Endothelial cell (in vitro differentiated cells): ENCODE results near the gene PLIN1. TPM values are rescaled to one million over a fixed set of nuclear protein-coding genes. Genes with fewer than 3 reads are reported as not detected.

Experiments used
- DNase-seq: peaks from one replicate; pipeline ENCODE4 v3.0.0; 2021; ENCODE audit warnings: low spot score
- H3K27ac Mint-ChIP-seq: one replicate; pipeline ENCODE4 v1.8.0; 2021; ENCODE audit warnings: mixed read lengths, inconsistent platforms; ENCODE audit not compliant: unreplicated experiment
- H3K27me3 Mint-ChIP-seq: one replicate; pipeline ENCODE4 v1.8.0; 2021; ENCODE audit warnings: mild to moderate bottlenecking, moderate library complexity, mixed read lengths, inconsistent platforms; ENCODE audit not compliant: unreplicated experiment
- H3K36me3 Mint-ChIP-seq: one replicate; pipeline ENCODE4 v1.8.0; 2021; ENCODE audit warnings: mild to moderate bottlenecking, low read depth, mixed read lengths, inconsistent platforms; ENCODE audit not compliant: unreplicated experiment
- H3K4me1 Mint-ChIP-seq: one replicate; pipeline ENCODE4 v1.8.0; 2021; ENCODE audit warnings: mild to moderate bottlenecking, mixed read lengths, inconsistent platforms; ENCODE audit not compliant: unreplicated experiment
- H3K4me3 Mint-ChIP-seq: one replicate; pipeline ENCODE4 v1.8.0; 2021; ENCODE audit warnings: mild to moderate bottlenecking, mixed read lengths, inconsistent platforms; ENCODE audit not compliant: unreplicated experiment
- H3K9me3 Mint-ChIP-seq: one replicate; pipeline ENCODE4 v1.8.0; 2021; ENCODE audit warnings: mixed read lengths, inconsistent platforms; ENCODE audit not compliant: unreplicated experiment
- total RNA-seq: library from RNA; stranded (reverse); fragmentation: NEBNext Ultra II Directional; extraction: Animal tissue kit (Norgen Biotek cat#: 25700); gene quantifications from one replicate; pipeline ENCODE4 v1.2.1, GENCODE V29; 2021; ENCODE audit not compliant: unreplicated experiment
- TF ChIP-seq, protein P1 (sequence below): fragments of 200-600 bp; sonication (generic); IDR thresholded peaks from one replicate; pipeline ENCODE4 v1.5.0; 2021; ENCODE audit warnings: antibody characterized with exemption; ENCODE audit not compliant: unreplicated experiment

The PLIN1 gene
- total RNA-seq, 1 donor from 2014 or later: 0.64 TPM

DNA sequence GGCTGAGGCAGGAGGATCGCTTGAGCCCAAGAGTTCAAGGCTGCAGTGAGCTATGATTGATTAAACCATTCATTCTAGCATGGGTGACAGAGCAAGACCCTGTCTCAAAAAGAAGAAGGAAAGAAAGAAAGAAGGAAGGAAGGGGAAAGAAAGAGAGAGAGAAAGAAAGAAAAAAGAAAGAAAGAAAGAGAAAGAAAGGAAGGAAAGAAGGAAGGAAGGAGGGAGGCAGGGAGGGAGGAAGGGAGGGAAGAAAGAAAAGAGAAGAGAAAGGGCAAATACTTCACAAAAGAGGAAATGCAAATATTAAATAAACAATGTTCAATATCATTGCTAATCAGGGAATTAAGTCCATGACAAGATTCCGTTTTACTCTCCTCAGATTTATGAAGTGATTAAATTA is 19.9 kb downstream of the PLIN1 start:
- Mint-ChIP-seq H3K27ac (no peak overlapping the region), H3K4me3 (no peak overlapping the region), H3K27me3 (peaks cover 13% of the 10 kb centered on the region), H3K9me3 (no peaks in the 10 kb centered on the region), H3K4me1 (peaks cover 15% of the 10 kb centered on the region), H3K36me3 (no peaks in the 10 kb centered on the region)
- DNase-seq: no peak
- TF ChIP-seq, protein P1, sequence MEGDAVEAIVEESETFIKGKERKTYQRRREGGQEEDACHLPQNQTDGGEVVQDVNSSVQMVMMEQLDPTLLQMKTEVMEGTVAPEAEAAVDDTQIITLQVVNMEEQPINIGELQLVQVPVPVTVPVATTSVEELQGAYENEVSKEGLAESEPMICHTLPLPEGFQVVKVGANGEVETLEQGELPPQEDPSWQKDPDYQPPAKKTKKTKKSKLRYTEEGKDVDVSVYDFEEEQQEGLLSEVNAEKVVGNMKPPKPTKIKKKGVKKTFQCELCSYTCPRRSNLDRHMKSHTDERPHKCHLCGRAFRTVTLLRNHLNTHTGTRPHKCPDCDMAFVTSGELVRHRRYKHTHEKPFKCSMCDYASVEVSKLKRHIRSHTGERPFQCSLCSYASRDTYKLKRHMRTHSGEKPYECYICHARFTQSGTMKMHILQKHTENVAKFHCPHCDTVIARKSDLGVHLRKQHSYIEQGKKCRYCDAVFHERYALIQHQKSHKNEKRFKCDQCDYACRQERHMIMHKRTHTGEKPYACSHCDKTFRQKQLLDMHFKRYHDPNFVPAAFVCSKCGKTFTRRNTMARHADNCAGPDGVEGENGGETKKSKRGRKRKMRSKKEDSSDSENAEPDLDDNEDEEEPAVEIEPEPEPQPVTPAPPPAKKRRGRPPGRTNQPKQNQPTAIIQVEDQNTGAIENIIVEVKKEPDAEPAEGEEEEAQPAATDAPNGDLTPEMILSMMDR: no peak

DNA sequence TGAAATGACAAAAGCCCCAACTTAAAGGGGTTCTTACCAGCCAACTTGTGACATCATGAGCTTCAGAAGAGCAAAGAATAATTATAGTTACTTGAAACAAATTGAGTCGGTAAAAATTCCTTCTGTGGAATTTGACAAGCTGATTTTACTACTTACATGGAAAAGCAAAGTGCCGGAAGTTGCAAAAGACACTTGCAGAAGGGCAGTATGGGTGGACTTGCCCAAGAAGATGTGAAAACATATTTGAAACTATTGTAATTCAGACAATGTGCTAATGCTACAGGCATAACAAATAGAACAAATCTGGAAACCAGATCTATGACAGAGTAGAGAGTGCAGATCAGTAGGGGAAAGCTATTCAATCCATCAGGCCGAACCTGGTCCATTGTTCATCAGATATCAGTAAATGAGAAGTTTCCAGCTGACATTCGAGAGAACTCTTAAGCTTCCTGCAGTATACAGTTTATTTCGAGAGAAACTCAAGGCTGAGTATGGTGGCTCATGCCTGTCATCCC is 21.4 kb downstream of the PLIN1 start:
- Mint-ChIP-seq H3K27ac (no peak overlapping the region), H3K36me3 (no peaks in the 10 kb centered on the region), H3K4me3 (no peak overlapping the region), H3K27me3 (peaks cover 14% of the 10 kb centered on the region), H3K4me1 (peaks cover 14% of the 10 kb centered on the region), H3K9me3 (no peaks in the 10 kb centered on the region)
- TF ChIP-seq, protein P1: no peak
- no peak for DNase-seq

DNA sequence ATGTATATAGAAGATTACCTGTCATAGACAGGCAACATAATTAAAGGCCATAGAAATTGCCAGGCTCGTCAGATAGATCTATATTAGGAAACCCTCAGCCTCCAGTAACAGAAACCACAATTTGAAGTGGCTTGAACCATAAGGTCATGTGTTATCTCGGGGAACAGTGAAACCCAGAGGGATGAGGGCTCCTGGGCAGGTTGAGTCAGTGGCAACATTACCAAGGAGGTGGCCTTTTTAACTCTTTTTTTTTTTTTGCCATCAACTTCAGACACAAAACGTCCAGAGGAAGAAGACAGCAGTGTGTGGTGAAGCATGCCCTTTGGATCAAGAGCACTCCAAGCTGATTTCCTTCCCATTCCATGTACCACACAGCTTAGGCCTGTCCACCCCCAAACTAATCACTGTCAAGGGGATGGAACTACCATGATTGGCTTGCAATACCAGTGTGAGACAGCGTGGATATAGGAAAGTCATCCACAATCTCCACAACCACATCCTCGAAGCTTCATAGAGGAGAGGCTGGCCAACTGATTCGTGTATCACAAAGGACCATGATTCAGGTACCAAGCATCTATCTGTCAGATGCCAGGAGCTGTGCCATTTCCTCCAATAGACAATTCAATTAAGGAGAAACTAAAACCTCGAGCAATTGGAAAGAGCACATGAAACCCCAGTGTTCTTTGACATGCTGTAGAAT is 22.9 kb downstream of the PLIN1 start:
- H3K27me3 Mint-ChIP-seq: peaks cover 11% of the 10 kb centered on the region
- peaks cover 11% of the 10 kb centered on the region for H3K4me1 Mint-ChIP-seq
- DNase-seq: no peak
- H3K27ac Mint-ChIP-seq: no peak overlapping the region
- H3K36me3 Mint-ChIP-seq: peaks cover 3% of the 10 kb centered on the region
- no peaks in the 10 kb centered on the region for H3K9me3 Mint-ChIP-seq
- TF ChIP-seq, protein P1: no peak
- H3K4me3 Mint-ChIP-seq: peak overlapping the region; percentile 83

DNA sequence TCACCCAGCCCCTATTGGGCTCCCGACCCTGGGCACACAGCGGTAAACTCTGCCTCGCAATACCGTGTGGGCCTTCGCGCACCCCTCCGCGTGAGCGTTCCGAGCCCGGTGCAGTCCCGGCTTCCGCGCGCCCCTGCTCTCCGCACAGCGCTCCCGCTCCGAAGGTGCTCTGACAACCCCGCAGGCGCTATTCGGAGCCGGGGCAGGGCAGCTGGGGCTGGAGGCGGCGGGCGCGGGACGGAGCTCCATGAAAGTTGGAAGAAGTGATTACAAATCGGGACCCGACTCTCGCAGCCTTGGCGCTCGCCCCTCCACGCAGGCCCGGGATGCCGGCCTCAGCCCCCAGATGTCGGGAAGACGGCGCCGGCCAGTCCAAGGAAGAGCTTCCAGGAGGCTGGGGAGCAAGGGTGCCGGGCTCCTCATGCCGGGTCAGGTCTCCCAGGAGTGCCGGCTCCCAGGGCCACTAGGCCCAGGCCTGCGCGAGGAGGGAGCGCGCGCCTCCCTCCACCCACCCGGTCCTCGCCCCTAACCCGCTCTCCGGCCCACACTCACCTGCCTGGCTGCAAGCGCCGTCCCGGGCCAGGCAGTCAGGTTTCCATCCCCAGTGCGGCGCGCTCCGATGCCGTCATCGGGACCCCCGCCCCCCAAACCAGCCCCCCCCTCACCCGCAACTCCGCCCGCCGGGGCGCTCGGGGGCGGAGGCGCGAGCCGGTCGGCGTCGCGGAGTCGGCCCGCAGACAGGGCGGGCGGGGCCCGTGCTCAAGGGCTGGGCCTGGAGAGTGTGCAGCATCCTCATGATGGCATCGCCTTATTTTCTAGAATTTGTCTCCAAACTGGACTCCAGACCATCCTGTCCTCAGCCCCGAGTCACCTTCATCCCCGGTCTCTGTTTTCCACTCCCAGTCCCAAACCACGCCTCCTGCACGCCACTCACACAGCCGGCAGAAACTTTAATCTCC is 24.0 kb downstream of the PLIN1 start, which contains the start of gene KIF7:
Gene KIF7, minus strand, starts transcription at position 621 of the 959 bp plus-strand sequence. CDS start 2,537 bp downstream, outside the sequence.
- H3K27me3 Mint-ChIP-seq: peaks cover 11% of the 10 kb centered on the region
- peak within 1 kb of the TSS; percentile 93 for H3K4me3 Mint-ChIP-seq
- H3K9me3 Mint-ChIP-seq: no peaks in the 10 kb centered on the region
- no peak within 1 kb of the TSS for H3K27ac Mint-ChIP-seq
- DNase-seq: peak; percentile 53
- TF ChIP-seq, protein P1: no peak
- peaks cover 11% of the 10 kb centered on the region for H3K4me1 Mint-ChIP-seq
- H3K36me3 Mint-ChIP-seq: peaks cover 5% of the 10 kb centered on the region
